GM12878 (cell line): ENCODE data around the gene MMRN2. TPM values are rescaled to one million over a fixed set of nuclear protein-coding genes. Genes with fewer than 3 reads are reported as not detected.

ENCODE experiments used
- BACH1 ChIP-seq: fragments of 450-650 bp; IDR thresholded peaks from 2 replicates; pipeline ENCODE4 v1.6.1; 2017; ENCODE audit warnings: mild to moderate bottlenecking, borderline replicate concordance
- ESRRA ChIP-seq: IDR thresholded peaks from 2 replicates; pipeline ENCODE4 v1.6.1; 2012; ENCODE audit warnings: mild to moderate bottlenecking, low read length, improper control_type of control experiment
- IKZF1 ChIP-seq: fragments of 450-650 bp; conservative IDR thresholded peaks from 2 replicates; pipeline ENCODE4 v1.6.1; 2017; ENCODE audit warnings: antibody characterized with exemption, mild to moderate bottlenecking
- IKZF2 ChIP-seq, 2 experiments: fragments of 450-650 bp; IDR thresholded peaks; 2 replicates each; pipeline ENCODE4 v1.6.1; 2017; ENCODE audit warnings: mild to moderate bottlenecking in 2 of 2, moderate library complexity in 2 of 2
- MTA3 ChIP-seq: IDR thresholded peaks from 2 replicates; pipeline ENCODE4 v1.6.1; 2012; ENCODE audit warnings: low read length, inconsistent platforms, borderline replicate concordance
- NKRF ChIP-seq: fragments of 450-650 bp; conservative IDR thresholded peaks from 2 replicates; pipeline ENCODE4 v1.6.1; 2017; ENCODE audit warnings: mild to moderate bottlenecking, moderate library complexity
- NRF1 ChIP-seq: conservative IDR thresholded peaks from 2 replicates; pipeline ENCODE4 v1.6.1; 2011; ENCODE audit warnings: mild to moderate bottlenecking, low read depth, low read length, improper control_type of control experiment
- PAX5 ChIP-seq: IDR thresholded peaks from 2 replicates; pipeline ENCODE4 v1.6.1; 2011; ENCODE audit warnings: low read depth, low read length, borderline replicate concordance
- RELA ChIP-seq: fragments of 450-650 bp; IDR thresholded peaks from 2 replicates; pipeline ENCODE4 v1.8.0; 2014; ENCODE audit warnings: borderline replicate concordance; ENCODE audit not compliant: partially characterized antibody
- SMARCA5 ChIP-seq: fragments of 450-650 bp; IDR thresholded peaks from 2 replicates; pipeline ENCODE4 v1.6.1; 2017; ENCODE audit warnings: mild to moderate bottlenecking
- SREBF2 ChIP-seq: IDR thresholded peaks from 2 replicates; pipeline ENCODE4 v1.6.1; 2012; ENCODE audit warnings: mild to moderate bottlenecking, low read length
- STAT3 ChIP-seq: IDR thresholded peaks from 2 replicates; pipeline ENCODE4 v1.6.1; 2011; ENCODE audit warnings: low read depth, low read length, improper control_type of control experiment
- ZBED1 ChIP-seq: IDR thresholded peaks from 2 replicates; pipeline ENCODE4 v1.6.1; 2016; ENCODE audit warnings: borderline replicate concordance
- ZNF384 ChIP-seq: IDR thresholded peaks from 2 replicates; pipeline ENCODE4 v1.6.1; 2012; ENCODE audit warnings: low read depth, mild to moderate bottlenecking, low read length, improper control_type of control experiment, borderline replicate concordance
- ZNF622 ChIP-seq: fragments of 450-650 bp; IDR thresholded peaks from 2 replicates; pipeline ENCODE4 v1.6.1; 2017; ENCODE audit warnings: mild to moderate bottlenecking, inconsistent platforms
- ZZZ3 ChIP-seq: IDR thresholded peaks from 2 replicates; pipeline ENCODE4 v1.6.1; 2011; ENCODE audit warnings: low read depth; ENCODE audit not compliant: control insufficient read depth, insufficient read length
- polyA plus RNA-seq, 11 experiments: library from polyadenylated mRNA; depleted of rRNA in 4 of 11; unstranded in 6 of 11; stranded (reverse) in 5 of 11; fragments of >200 nt; fragmentation: Nextera tagmentation in 4 of 11; fragmentation: Illumina TruSeq in 1 of 11; extraction: Ambion mirVana in 4 of 11; extraction: Trizol in 1 of 11; gene quantifications; 1 replicate in 1 of 11; 2 replicates in 10 of 11; pipeline versions ENCODE4 v1.2.1 to v1.2.3, GENCODE V29; 2011 to 2016; ENCODE audit warnings: inconsistent platforms in 2 of 11, missing spikeins in 2 of 11, low read depth in 1 of 11
- total RNA-seq, 4 experiments: library from RNA; depleted of rRNA in 3 of 4; stranded (reverse); fragments of >200 nt in 3 of 4; fragmentation: Illumina TruSeq in 1 of 4; extraction: Trizol in 1 of 4; gene quantifications; 2 replicates each; pipeline versions ENCODE4 v1.2.1 to v1.2.3, GENCODE V29; 2013 to 2021
- TF ChIP-seq, protein P1 (sequence below): fragments of 450-650 bp; IDR thresholded peaks from 2 replicates; pipeline ENCODE4 v1.6.1; 2017; ENCODE audit warnings: mild to moderate bottlenecking, moderate library complexity
- TF ChIP-seq, protein P2 (sequence below): fragments of 450-650 bp; IDR thresholded peaks from 2 replicates; pipeline ENCODE4 v1.6.1; 2017; ENCODE audit warnings: mild to moderate bottlenecking, low read depth, inconsistent platforms; ENCODE audit not compliant: poor library complexity, severe bottlenecking
- TF ChIP-seq, protein P3 (sequence below): fragments of 450-650 bp; IDR thresholded peaks from 2 replicates; pipeline ENCODE4 v1.6.1; 2018; ENCODE audit warnings: mild to moderate bottlenecking, low read depth, moderate library complexity; ENCODE audit not compliant: partially characterized antibody

The MMRN2 gene
- total and polyA plus RNA-seq, 10 of the 15 experiments (the other 5 are each of a cell fraction or from before 2014, with no cell fraction given): 0.09 to 1.0 (median 0.54) TPM; not detected in 3

DNA sequence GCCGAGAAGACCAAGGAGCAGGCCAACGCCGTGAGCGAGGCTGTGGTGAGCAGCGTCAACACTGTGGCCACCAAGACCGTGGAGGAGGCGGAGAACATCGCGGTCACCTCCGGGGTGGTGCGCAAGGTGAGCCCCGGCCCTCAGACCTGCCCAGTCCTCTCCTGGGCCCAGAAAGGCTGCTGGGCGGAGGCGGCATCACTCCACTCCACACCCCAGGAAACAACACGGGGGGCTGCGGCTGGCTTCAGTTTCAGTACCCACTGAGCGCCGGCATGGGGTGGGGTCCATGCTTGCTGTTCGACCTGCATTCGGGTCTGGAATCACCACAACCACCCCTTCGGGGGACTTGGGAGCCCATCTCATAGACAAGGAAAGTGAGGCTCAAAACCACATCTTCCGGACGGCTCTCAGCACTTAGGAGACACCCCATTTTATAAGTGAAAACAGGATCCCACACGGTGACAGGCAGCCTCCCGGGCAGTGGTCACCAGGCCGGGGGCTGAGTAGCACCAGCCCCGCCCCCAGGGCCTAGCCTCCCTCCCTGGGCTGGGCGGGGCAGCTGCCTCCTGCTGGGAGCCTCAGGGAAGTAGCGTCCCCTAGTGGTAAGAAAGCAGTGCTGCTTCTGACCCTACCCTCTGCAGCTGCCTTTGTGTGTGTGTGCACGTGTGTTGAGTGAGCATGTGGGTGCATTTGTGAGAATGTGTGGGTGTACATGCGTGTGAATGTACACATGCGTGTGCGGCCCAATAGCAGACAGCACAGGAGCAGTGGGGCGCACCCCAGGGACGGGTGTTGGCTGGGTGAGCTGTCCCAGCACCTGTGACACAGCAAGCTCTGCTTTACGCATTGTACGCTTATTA is 2.8 kb upstream of the MMRN2 start (continued):
- TF ChIP-seq, protein P1, sequence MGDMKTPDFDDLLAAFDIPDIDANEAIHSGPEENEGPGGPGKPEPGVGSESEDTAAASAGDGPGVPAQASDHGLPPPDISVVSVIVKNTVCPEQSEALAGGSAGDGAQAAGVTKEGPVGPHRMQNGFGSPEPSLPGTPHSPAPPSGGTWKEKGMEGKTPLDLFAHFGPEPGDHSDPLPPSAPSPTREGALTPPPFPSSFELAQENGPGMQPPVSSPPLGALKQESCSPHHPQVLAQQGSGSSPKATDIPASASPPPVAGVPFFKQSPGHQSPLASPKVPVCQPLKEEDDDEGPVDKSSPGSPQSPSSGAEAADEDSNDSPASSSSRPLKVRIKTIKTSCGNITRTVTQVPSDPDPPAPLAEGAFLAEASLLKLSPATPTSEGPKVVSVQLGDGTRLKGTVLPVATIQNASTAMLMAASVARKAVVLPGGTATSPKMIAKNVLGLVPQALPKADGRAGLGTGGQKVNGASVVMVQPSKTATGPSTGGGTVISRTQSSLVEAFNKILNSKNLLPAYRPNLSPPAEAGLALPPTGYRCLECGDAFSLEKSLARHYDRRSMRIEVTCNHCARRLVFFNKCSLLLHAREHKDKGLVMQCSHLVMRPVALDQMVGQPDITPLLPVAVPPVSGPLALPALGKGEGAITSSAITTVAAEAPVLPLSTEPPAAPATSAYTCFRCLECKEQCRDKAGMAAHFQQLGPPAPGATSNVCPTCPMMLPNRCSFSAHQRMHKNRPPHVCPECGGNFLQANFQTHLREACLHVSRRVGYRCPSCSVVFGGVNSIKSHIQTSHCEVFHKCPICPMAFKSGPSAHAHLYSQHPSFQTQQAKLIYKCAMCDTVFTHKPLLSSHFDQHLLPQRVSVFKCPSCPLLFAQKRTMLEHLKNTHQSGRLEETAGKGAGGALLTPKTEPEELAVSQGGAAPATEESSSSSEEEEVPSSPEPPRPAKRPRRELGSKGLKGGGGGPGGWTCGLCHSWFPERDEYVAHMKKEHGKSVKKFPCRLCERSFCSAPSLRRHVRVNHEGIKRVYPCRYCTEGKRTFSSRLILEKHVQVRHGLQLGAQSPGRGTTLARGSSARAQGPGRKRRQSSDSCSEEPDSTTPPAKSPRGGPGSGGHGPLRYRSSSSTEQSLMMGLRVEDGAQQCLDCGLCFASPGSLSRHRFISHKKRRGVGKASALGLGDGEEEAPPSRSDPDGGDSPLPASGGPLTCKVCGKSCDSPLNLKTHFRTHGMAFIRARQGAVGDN: no peak
- TF ChIP-seq STAT3 (no peak), BACH1 (no peak; the same call in 1 of the 2 replicates), SREBF2 (no peak), ZNF384 (no peak), PAX5 (no peak), ZZZ3 (no peak), SMARCA5 (peak; percentile 67; the same call in 1 of the 2 replicates), ZBED1 (no peak), RELA (no peak), NRF1 (no peak), ZNF622 (no peak), ESRRA (no peak), IKZF1 (no peak), MTA3 (no peak), NKRF (no peak; the same call in 1 of the 2 replicates), IKZF2 (IDR thresholded peaks at IDR 0.05) (no peak)
- TF ChIP-seq, protein P2, sequence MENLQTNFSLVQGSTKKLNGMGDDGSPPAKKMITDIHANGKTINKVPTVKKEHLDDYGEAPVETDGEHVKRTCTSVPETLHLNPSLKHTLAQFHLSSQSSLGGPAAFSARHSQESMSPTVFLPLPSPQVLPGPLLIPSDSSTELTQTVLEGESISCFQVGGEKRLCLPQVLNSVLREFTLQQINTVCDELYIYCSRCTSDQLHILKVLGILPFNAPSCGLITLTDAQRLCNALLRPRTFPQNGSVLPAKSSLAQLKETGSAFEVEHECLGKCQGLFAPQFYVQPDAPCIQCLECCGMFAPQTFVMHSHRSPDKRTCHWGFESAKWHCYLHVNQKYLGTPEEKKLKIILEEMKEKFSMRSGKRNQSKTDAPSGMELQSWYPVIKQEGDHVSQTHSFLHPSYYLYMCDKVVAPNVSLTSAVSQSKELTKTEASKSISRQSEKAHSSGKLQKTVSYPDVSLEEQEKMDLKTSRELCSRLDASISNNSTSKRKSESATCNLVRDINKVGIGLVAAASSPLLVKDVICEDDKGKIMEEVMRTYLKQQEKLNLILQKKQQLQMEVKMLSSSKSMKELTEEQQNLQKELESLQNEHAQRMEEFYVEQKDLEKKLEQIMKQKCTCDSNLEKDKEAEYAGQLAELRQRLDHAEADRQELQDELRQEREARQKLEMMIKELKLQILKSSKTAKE: no peak
- TF ChIP-seq, protein P3, sequence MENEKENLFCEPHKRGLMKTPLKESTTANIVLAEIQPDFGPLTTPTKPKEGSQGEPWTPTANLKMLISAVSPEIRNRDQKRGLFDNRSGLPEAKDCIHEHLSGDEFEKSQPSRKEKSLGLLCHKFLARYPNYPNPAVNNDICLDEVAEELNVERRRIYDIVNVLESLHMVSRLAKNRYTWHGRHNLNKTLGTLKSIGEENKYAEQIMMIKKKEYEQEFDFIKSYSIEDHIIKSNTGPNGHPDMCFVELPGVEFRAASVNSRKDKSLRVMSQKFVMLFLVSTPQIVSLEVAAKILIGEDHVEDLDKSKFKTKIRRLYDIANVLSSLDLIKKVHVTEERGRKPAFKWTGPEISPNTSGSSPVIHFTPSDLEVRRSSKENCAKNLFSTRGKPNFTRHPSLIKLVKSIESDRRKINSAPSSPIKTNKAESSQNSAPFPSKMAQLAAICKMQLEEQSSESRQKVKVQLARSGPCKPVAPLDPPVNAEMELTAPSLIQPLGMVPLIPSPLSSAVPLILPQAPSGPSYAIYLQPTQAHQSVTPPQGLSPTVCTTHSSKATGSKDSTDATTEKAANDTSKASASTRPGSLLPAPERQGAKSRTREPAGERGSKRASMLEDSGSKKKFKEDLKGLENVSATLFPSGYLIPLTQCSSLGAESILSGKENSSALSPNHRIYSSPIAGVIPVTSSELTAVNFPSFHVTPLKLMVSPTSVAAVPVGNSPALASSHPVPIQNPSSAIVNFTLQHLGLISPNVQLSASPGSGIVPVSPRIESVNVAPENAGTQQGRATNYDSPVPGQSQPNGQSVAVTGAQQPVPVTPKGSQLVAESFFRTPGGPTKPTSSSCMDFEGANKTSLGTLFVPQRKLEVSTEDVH: no peak
